Stimulated activated CD4-positive, alpha-beta T cell treated with anti-CD3 and anti-CD28 coated beads, Interleukin-4, amount 100 ng/mL, for 48 hours (primary cell): ENCODE results near the gene P2RX3.
"Not testable (repeated sequence)": the region's sequence is repeated elsewhere in the genome, so short reads cannot be mapped to it uniquely, and the experiment has no call there.

ENCODE experiments used
- DNase-seq, 2 donors: peaks; one replicate each; pipeline ENCODE4 v3.0.0-alpha.2; 2020; ENCODE audit warnings: low read depth in 2 of 2

The P2RX3 gene

DNA sequence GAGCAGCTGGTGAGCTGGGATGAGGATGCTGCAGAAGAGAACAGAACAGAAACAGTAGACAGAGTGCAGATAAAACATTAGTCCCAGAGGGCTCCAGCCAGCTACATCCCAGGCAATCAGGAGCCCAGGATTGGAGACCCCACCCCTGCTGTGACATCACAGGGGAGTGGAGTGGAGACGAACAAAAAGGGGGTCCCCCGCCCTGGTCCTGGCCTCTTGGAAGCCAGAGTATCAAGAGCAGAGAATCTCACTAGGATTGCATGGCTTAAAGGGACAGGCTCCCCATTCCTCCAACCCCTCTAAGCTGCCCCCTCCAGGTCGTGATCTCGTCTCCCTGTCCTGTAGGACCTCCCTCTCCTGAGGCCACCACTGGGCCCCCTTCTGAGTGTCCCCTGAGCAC, at the start of gene P2RX3:
Gene P2RX3, plus strand, starts transcription at position 211 of the 400 bp plus-strand sequence. CDS start 199 bp downstream, outside the sequence.
- DNase-seq: no peak

DNA sequence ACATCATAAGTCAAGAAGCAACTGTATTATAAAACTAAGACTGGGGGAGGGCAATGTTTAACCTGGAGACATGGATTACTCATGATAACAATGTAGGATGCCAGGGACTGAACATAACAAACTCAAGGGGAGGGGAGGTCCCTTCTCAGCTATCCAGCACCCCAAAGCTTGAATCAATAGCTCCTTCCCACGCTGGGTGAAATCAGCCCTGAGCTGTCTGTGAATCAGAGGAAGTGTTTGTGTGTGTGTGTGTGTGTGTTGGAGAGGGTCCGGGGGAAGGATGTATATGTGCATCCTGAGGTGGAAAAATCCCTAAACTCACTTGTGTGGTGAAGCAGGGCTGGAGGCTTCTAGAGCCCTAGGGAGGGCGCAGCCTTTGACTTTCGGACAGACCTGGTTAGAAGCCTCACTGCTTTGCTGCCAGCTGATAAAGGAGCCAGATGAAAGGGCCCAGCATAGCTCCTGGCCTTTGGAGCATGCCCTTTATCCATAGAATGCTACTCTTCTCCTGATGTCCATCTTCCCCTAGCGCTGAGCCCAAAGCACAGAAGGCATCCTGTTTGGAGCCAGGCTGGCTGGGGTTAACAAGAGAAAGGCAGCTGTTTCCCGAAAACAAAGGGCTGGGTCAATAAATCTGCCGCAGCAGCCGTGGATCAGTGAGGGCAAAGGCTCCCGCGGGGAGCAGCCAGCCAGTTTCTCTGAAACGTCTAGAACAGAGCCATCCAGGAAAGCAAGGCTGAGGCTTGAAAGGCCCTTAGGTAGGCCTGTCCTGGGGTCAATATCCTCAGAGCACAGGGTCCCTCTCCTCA, 49.2 kb upstream of the P2RX3 start:
- peak in 1 of 2 donors; percentile 8 for DNase-seq

DNA sequence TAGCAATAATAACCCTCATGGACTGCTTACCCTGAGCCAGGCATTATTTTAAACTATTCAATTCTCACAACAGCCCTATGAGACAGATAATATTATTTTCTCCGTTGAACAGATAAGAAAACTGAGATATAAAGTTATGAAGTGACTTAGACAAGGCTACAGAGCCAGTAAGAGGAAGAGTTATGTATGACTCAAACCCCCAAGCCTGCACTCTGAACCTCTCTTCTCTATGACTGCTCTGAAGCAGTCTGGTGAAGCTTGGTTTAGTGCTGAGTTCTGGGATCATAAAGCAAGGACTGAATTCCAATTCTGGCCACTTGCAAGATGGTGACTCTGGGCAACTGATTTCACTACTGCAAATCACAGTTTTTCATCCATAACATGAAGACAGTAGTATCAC, 47.9 kb upstream of the P2RX3 start:
- no peak for DNase-seq

DNA sequence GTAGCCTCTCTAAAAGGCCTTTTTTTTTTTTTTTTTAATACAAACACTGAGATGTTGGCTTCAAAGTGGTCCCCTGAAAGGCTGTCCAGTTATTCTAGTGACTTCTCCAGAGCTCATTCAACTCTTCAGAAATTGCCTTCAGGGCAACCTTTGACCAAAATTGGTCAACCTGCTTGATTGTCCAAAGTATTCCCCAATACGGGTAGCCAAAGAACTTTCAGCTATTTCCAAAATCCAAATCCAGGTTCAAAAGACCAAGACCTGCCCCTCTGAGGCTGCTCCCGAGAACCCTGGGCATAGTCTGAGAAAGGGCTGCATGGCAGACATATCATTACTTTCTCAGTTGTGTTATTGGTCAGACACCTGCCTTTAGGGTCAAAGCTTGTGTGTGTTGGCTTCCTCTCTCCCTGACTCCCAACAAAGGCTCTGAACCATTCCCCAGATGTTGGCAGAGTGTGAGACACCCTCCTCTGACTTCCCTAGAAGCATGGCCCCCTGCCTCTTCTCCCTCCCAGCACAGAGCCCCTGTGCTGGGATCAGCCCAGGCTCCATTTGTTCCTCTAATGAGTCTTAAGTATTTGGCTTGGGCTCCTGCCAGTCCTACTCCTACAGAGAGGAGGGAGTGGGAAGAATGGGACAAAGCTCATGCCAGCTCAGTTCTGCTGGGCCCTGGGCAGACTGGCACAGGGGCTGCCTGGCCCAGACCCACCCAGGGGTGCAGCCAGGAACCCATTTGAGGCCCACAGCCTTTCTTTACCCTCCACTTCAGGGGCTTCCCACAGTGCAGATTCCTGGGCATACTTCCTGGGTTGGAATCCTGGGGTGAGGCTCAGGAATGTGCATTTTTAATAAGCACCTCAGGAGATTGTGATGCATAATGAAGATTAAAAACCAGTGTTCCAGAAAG, 43.7 kb upstream of the P2RX3 start:
- DNase-seq: no peak

DNA sequence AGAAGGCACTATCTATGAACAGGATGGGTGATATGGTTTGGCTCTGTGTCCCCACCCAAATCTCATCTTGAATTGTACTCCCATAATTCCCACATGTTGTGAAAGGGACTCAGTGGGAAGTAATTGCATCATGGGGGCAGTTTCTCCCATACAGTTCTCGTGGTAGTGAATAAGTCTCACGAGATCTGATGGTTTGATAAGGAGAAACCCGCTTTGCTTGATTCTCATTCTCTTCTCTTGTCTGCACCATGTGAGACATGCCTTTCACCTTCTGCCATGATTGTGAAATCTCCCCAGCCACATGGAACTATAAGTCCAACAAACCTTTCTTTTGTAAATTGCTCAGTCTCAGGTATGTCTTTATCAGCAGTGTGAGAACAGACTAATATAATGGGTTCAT, 41.9 kb upstream of the P2RX3 start:
- not testable (repeated sequence) for DNase-seq

DNA sequence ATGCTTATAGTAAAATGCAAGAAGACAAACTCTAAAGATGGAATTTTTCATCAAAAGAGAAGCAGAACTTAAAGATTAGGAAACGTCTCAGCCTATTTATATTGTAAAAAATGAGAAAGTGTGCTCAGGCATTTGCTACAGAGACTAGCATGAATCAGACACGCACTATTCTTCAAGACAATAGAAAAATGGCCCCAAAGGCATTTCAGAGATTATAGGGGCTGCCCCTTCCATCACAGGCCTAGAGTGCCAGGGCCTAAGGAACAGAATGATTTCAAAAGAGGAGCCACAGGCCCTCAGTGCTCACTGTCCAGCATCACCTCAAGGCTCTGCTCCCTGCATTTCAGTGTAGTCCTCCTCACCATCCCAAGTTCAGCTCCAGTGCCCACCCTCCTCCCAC, 40.9 kb upstream of the P2RX3 start:
- DNase-seq: no peak

DNA sequence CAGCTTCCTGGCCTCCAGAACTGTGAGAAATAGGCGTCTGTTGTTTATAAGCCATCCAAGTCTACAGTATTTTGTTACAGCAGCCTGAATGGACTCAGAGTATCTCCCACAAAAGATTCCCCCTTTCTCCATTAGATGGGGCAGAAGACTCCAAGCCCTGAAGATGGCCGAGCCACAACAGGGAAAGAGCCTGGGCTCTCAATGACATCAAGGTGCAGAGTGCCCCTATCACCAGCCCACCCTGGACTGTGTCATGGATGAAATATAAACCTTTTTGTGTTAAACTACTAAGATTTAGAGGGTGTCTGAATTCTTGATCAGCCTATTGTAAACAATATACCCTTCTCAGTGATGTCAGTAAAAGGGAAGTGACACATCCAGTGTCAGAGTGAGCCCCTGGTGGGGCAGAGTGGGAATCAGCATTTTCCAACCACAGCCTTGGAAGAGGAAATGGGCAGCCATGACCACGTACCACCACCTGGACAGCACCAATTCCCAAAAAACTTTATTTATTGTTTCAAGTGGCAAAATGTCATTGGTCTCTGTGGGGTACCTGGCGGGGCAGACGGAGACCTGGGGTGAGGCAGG, 38.9 kb upstream of the P2RX3 start:
- no peak for DNase-seq

DNA sequence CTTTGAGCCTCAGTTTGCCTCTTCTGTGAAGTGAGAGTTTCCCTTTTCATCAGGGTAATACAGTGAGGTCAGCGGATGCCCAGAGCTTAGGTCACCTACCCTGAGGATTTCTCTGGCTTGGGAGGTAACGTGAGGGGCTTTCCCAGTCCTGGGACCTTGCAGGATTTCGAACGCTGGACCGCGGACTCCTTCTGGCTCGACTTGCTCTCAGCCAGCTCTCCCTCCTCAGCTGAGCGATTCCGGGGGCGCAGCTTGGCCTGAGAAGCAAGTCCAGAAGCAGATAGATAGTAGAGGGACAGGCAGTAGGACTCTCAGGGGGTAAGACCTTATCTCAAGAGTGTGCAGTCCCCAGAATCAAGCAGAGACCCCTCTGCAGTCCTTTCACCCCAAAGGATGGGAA, 37.4 kb upstream of the P2RX3 start:
- no peak for DNase-seq

DNA sequence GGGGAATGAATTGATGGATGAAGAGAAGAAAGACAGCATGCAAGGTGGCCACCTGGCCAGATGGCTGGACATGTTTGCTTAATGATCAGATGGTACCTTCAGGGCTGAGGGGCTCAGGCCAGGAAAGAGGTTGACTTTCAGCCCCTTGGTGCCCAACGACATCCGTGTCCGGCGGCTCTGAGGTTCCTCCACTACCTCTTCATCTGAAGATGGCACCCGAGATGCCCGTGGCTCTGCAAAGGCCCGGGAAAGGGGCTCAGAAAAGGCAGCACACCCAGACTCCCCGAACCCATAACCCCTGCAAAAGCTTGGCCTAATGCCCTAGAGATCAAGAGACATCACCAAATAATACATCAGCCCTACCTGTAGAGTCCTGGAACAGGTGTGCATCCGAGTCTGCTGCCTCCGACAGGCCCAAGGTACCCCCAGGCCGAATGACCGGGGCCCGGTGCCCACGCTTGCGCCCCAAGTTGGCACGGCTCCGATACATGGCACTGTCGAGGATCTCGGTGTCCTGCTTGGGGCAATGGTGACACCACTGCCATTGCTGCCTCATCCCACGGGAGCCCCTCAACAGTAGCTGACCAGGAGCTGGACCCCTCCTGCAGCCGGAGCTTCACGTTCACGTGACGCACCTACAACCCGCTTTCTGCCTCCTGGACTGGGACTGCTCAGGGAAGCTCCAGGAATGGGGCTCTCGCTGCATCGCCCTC, 36.3 kb upstream of the P2RX3 start:
- DNase-seq: no peak

DNA sequence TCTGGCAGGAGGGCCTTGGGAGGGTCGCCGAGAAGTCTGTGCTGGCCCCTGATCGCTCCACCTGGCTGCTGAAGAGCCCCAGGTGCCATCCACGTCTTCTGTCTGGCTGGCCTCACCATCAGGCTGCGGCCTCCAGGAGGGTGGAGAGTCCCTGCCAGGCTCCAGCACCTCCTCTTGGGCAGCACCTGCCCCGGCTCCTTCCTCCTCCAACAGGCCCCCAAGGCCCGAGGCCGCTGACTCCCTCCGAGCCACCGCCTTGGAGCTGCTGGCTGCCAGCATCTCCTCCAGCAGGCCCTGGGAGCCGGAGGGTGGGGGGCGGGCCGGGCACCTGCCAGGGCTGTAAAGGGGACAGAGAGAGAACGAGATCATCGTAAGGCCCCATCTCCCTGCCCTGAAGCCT, 35.7 kb upstream of the P2RX3 start:
- DNase-seq: no peak

DNA sequence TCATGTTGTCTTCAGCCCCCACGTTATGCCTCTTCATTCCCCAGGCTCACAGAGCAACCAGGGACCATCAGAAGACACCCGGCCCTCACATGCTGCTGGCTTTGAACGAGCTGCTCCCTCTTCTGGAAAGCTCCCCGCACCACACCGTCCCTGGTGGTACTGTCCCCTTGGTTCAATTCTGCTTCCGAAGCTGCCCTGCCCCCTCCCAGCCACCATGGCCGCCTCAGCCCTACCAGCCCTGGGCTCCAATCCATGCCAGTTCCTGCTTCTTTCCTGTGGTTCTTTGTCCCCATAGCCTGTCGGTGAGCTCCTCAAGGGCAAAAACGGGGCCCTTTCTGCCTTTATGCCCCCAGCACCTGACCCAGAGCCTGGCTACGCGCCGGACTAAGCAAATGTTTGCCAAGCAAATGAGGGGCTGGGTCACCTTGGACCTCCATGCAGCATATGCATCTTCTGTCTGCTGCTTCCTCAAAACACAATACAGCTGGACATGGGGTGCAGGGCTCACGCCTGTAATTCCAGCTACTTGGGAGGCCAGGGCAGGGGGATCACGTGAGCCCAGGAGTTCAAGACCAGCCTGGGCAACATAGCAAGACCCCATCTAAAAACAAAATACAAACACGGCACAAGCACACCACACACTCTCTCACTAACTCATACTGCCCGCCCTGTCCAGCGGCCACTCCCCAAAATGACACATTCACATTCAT, 34.7 kb upstream of the P2RX3 start:
- DNase-seq: no peak

DNA sequence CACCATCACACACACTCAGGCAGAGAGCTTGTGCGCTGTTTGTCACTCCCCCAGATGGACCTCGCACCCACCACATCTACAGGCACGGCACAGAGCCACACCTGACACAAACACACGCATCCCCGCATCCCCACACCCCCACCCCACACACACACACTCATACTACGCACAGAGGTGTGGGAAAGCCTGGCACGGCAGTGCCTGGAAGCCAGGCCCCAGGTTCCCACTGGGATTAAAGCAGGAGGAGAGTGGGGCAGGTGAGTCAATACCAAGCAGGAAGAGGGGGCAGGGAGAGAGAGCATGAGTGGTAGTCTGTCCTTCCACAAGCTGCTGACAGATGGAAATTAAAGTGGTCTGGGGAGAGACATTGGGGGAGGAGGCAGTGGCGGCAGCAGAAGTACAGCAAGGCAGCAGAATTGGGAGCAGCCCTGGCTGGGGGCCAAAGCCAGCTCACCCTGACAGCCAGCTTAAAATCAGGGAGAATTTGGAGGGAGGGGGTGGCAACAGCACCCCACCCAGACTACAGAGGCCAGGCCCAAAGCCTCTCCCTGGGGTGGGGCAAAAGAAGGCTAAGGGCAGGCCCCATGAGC, 34.1 kb upstream of the P2RX3 start:
- DNase-seq: no peak

DNA sequence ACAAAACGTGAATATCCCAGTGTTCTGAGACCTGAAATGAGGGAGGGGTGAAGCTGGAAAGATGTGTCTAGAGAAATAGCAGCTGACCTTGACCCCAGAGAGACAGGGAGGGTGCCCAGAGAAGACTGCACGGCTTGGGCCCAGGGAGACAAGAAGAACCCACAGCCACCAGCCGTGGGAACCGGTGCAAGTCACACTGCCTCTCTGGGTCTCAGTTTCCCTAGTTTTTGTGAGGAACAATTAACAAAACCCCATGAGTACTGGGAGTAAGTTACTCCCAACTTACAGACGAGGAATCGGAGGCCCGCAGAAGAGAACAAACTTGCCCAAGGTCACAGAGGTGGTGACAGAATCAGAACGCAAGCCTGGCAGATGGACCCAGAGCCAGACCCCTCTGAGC, 32.6 kb upstream of the P2RX3 start:
- no peak for DNase-seq

DNA sequence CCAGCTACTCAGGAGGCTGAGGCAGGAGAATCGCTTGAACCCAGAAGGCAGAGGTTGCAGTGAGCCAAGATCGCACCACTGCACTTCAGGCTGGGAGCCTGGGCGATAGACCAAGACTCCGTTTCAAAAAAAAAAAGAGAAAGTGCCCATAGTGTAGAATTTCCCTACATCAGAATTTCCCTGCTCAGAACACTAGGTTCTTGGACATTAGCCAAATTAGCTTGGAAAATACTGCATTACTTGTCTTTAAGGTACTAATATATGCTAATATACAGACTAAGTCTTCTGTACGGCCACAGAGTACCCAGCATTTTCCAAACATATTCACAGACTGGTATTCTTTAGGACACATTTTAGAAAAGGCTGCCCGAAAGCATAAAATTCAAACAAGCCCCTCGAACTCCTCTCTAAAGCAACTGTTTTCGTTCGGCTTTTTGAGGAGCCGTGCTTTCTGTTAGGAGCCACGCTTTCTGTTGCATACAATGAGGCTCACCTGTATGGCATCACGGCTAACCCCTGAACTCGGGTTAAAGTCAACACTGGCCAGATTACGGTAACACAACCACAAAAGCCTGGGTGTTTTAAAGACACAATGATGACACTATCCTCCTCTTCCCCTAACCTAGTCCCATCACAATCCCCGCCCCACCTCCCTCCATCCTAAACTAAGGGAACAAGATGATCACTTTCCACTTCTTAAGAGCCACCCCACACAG, 31.8 kb upstream of the P2RX3 start:
- DNase-seq: no peak

DNA sequence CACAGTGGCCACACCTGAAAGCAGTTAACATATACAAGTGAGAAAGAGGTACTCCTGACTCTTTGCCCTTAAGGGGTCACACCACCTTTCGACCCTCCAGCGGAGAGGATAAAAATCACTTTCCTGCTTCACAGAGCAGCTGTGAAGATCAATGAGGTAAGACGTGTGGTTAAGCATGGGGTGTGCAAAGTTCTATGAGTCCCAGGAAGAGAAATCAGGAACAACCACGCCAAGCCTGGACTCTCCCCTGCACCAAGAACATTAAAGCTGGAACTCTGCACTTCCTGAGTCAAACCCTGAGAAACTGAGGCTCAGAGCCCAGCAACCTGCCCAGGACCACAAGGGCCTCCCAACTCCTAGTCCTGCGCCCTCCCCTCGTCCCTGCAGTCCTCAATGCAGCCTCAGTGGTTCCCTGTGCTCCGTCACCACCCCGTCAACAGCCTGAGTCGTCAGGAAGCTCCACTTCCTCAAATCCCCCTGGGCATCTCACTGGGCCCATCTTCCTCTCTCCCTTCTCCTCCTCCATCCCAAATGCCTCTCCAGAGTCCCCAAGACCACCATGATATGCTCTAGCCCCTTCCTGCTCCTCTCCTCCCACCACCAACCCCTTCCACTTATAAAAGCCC, 31.1 kb upstream of the P2RX3 start:
- no peak for DNase-seq

DNA sequence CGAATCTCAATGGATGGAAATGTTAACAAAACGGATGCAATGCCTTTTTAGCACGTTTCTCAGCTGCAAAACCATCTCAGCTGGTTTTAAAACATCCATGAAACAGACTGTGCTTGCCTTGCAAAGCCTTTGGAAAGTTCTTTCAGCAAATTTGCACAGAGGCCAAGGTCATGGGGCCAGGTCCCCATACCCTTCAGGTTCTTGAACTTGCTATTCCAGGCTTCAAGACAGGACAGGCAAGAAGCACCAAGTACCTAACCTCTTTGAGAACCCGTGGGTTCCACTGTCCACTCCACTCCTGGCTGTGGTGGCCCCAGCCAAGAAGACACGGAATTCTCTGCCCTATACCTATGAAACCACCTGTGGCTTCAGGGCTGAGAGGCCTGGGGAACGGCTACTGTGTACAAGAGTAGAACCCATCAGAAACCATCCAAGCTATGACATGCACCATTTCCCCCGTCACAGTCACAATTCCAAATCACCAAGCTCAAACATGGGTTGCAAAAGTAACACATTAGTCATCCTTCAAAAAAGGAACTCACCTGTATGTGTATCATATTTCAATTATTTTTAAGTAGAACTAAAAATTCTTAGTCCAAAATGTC, 30.4 kb upstream of the P2RX3 start:
- DNase-seq: no peak

DNA sequence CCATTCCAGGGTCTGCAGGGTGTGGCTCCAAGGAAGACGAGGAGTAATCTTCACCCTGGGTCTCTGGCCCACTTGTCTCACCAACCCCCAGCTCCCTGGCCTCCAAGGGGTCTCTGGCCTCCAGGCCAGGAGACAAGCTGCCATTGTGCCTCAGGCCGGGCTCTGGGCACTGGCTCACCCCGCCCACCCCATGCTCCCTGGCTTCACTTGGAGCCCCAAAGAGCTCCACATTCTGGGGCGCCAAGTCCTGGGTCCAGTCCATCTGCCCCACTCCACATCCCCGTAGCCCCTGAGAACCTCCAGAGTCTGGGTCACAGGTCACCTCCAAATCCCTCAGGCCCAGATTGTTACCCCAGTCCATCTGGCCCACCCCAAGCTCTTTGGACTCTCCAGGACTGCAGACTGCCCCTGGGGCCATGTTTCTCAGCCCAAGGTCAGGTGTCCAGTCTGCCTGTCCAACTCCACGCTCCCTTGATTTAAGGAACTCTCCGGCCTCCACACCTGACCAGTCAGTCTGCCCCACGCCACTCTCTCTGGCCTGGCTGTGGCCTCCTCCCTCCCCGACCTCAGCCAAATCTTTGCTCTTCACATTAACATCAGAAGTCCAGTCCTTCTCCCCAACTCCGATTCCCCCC, 29.6 kb upstream of the P2RX3 start:
- DNase-seq: no peak

DNA sequence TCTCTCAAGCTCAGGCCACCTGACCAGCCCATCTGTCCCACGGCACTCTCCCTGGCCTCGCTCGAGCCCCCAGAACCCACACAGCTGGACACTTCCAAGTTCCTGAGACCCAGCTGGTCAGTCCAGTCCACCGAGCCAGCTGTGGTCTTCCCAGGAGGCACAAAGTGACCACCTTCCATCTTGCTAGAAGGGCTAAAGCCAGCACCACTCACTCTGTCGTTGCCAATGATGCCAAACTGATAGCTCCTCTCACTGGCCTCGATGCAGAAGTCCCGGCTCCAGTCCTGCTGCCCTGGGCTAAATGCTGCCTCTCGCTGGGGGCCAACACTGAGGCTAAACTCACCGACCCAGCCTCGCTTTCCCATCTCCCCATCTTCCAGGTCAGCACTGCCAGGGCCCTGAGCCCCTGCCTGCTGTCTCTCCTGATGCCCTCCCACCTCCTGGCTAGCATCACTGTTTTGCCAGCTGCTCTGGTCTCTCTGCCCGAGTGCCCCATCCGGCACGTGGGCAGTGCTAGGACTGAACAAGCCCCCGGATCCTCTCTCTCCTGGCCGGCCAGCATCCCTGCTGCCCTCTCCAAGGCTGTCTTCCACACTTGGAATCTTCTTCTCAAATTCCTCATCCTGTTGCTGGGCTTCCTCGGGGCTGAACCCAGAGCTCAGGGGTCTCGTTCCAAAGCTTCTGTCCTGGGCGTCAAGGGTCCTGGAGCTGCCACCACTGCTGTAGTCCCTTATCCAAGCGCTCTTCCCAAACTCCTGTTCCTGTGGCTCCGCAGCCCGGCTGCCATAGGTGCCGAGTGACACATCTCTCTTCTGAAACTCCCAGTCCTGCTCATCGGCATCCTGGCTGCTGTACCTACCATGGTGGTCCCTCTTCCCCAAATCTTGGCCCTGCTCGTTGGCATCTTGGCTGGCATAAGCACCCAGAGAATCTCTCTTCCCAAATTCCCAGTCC, 28.8 kb upstream of the P2RX3 start:
- no peak for DNase-seq
